Measurements from ENCODE around the gene RARRES2.
"Not testable (repeated sequence)": the region's sequence is repeated elsewhere in the genome, so short reads cannot be mapped to it uniquely, and the experiment has no call there.

Gene RARRES2

GRCh38 chr7:150288816-150289215, 52.6 kb downstream of the RARRES2 start:
- not testable (repeated sequence) for H3K4me1 ChIP-seq (ENCODE audit: control insufficient read depth in 1 of 2, insufficient read depth in 2 of 2, low read length in 2 of 2); H3K9me3 ChIP-seq (ENCODE audit: insufficient read depth, low read depth, low read length); H3K9ac ChIP-seq (ENCODE audit: low read length); H3K36me3 ChIP-seq (ENCODE audit: control insufficient read depth in 1 of 2, insufficient read depth in 2 of 2, low read length in 2 of 2); H4K12ac ChIP-seq (ENCODE audit: low read depth, low read length); H3K18ac ChIP-seq (ENCODE audit: low read length); H3K27ac ChIP-seq (ENCODE audit: low read depth, low read length); H3K79me2 ChIP-seq (ENCODE audit: control insufficient read depth, insufficient read depth, low read length, poor library complexity); H3K23ac ChIP-seq (ENCODE audit: low read length); DNase-seq; H4K8ac ChIP-seq (ENCODE audit: low read depth, low read length); H2AFZ ChIP-seq (ENCODE audit: insufficient read depth, low read length, poor library complexity); H3K79me1 ChIP-seq (ENCODE audit: low read length); H3K4me2 ChIP-seq (ENCODE audit: low read length); H3K4me3 ChIP-seq (ENCODE audit: low read depth, low read length); H3K4ac ChIP-seq (ENCODE audit: low read depth, low read length); H2AK5ac ChIP-seq (ENCODE audit: low read length); H3K27me3 ChIP-seq (ENCODE audit: insufficient read depth, low read length); H2BK5ac ChIP-seq (ENCODE audit: low read depth, low read length, poor library complexity); H3K14ac ChIP-seq (ENCODE audit: low read length)
- H2BK12ac ChIP-seq (ENCODE audit: low read length) = peak overlapping the region; percentile 87
- H4K91ac ChIP-seq (ENCODE audit: low read depth, low read length) = peak overlapping the region; percentile 43
- H2BK120ac ChIP-seq (ENCODE audit: insufficient read depth, low read length, poor library complexity) = peak overlapping the region; percentile 46
- WGBS (ENCODE audit: extremely low coverage, insufficient coverage, insufficient read length) = no CpG with 5 or more reads among the region's 6 CpGs

Measured in trophoblast cell (in vitro differentiated cells and primary cell).